Measurements from ENCODE around the gene CXCL3. TPM values are rescaled to one million over a fixed set of nuclear protein-coding genes. Genes with fewer than 3 reads are reported as not detected.

CXCL3 gene
- total and polyA plus RNA-seq, 4 donors: 0.07 to 0.96 (median 0.63) TPM

- no peaks in the 10 kb centered on the region for H3K9me3 ChIP-seq (ENCODE audit: control insufficient read depth in 4 of 4, low read length in 3 of 4)
- TF ChIP-seq, protein P1, sequence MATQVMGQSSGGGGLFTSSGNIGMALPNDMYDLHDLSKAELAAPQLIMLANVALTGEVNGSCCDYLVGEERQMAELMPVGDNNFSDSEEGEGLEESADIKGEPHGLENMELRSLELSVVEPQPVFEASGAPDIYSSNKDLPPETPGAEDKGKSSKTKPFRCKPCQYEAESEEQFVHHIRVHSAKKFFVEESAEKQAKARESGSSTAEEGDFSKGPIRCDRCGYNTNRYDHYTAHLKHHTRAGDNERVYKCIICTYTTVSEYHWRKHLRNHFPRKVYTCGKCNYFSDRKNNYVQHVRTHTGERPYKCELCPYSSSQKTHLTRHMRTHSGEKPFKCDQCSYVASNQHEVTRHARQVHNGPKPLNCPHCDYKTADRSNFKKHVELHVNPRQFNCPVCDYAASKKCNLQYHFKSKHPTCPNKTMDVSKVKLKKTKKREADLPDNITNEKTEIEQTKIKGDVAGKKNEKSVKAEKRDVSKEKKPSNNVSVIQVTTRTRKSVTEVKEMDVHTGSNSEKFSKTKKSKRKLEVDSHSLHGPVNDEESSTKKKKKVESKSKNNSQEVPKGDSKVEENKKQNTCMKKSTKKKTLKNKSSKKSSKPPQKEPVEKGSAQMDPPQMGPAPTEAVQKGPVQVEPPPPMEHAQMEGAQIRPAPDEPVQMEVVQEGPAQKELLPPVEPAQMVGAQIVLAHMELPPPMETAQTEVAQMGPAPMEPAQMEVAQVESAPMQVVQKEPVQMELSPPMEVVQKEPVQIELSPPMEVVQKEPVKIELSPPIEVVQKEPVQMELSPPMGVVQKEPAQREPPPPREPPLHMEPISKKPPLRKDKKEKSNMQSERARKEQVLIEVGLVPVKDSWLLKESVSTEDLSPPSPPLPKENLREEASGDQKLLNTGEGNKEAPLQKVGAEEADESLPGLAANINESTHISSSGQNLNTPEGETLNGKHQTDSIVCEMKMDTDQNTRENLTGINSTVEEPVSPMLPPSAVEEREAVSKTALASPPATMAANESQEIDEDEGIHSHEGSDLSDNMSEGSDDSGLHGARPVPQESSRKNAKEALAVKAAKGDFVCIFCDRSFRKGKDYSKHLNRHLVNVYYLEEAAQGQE (IDR thresholded peaks at IDR 0.05): no peak
- TF ChIP-seq MAX (IDR thresholded peaks at IDR 0.05) (no peak), HNF4G (IDR thresholded peaks at IDR 0.05) (no peak), EGR1 (IDR thresholded peaks at IDR 0.05; ENCODE audit: low read depth in 2 of 2) (no peak), HNF4A (conservative IDR thresholded peaks at IDR 0.05) (no peak), FOXA1 (IDR thresholded peaks at IDR 0.05) (no peak), ATF3 (IDR thresholded peaks at IDR 0.05) (no peak), FOXA2 (IDR thresholded peaks at IDR 0.05) (no peak), ZBTB33 (IDR thresholded peaks at IDR 0.05) (no peak), TAF1 (conservative IDR thresholded peaks at IDR 0.05) (no peak), NR2F2 (IDR thresholded peaks at IDR 0.05) (no peak), YY1 (IDR thresholded peaks at IDR 0.05) (no peak), JUND (IDR thresholded peaks at IDR 0.05) (no peak), RAD21 (IDR thresholded peaks at IDR 0.05) (no peak), GABPA (IDR thresholded peaks at IDR 0.05 in 1 of 2, conservative IDR thresholded peaks at IDR 0.05 in 1 of 2) (no peak), SP1 (IDR thresholded peaks at IDR 0.05) (no peak), RXRA (IDR thresholded peaks at IDR 0.05) (no peak)
- TF ChIP-seq, protein P2, sequence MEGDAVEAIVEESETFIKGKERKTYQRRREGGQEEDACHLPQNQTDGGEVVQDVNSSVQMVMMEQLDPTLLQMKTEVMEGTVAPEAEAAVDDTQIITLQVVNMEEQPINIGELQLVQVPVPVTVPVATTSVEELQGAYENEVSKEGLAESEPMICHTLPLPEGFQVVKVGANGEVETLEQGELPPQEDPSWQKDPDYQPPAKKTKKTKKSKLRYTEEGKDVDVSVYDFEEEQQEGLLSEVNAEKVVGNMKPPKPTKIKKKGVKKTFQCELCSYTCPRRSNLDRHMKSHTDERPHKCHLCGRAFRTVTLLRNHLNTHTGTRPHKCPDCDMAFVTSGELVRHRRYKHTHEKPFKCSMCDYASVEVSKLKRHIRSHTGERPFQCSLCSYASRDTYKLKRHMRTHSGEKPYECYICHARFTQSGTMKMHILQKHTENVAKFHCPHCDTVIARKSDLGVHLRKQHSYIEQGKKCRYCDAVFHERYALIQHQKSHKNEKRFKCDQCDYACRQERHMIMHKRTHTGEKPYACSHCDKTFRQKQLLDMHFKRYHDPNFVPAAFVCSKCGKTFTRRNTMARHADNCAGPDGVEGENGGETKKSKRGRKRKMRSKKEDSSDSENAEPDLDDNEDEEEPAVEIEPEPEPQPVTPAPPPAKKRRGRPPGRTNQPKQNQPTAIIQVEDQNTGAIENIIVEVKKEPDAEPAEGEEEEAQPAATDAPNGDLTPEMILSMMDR (IDR thresholded peaks at IDR 0.05; ENCODE audit: low read depth, low read length, missing input control): no peak
- no peak for DNase-seq (ENCODE audit: low spot score)
- no peak overlapping the region for H3K9ac ChIP-seq (ENCODE audit: low read depth in 1 of 2, low read length in 2 of 2)
- no peak overlapping the region for H3K4me3 ChIP-seq (ENCODE audit: low read depth in 1 of 3, low read length in 3 of 3)
- WGBS: 65% methylated on average over 3 of the region's 3 CpGs
- H3K36me3 ChIP-seq (ENCODE audit: control insufficient read depth in 4 of 4, insufficient read depth in 3 of 4, low read depth in 1 of 4, low read length in 3 of 4): no peaks in the 10 kb centered on the region
- H3K27ac ChIP-seq (ENCODE audit: low read depth in 1 of 2, low read length in 2 of 2): no peak overlapping the region
- H3K27me3 ChIP-seq (ENCODE audit: control insufficient read depth in 4 of 4, insufficient read depth in 4 of 4, low read length in 3 of 4): peaks cover 0 to 6% (median 0%) of the 10 kb centered on the region in 4 donors
- no peaks in the 10 kb centered on the region for H3K4me1 ChIP-seq (ENCODE audit: control insufficient read depth in 4 of 4, insufficient read depth in 4 of 4, low read length in 3 of 4)
Measured at GRCh38 chr4:73989031-73989430, 49.5 kb downstream of the CXCL3 start.

Data from liver (tissue), 9 donors.